ENCODE data around the gene CHD5. TPM values are rescaled to one million over a fixed set of nuclear protein-coding genes. Genes with fewer than 3 reads are reported as not detected.

Gene CHD5
- total RNA-seq, 6 experiments from 2014 or later, result not detected

DNA sequence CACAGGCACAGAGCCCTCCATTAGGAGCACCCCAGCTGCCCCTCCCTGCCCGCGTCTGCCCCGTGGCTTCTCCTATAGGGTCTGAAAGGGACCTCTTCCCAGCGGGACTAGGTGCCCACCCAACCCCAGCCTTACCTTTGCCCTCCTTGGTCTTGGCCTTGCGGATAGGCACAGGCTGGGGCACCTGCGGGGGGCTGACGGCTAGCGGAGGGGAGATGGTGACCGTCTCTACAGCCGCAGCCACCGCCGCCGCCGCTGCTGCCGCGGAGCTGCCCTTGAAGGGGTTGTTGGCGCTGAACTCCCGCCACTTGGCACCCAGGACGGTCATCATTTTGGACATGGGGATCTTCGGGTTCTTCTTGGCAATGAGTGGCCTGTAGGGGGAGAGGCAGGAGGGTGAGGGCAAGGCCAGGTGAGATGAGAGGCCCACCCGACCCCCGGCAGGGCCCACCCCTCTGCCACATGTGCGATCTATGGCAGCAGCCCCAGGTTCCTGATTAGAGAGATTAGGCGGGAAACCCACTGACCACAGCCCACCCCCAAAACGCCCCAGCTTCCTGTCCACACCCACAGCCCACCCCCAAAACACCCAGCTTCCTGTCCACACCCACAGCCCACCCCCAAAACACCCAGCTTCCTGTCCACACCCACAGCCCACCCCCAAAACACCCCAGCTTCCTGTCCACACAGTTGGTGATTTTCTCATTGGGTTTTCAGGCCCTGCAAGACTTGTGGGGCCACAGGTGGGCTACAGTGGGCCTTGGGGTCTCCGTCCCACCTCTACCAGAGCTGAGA is 25.4 kb downstream of the CHD5 start:
- Histone ChIP-seq H3K27me3 (no peaks in the 10 kb centered on the region), H3K36me3 (no peaks in the 10 kb centered on the region), H3K4me1 (no peaks in the 10 kb centered on the region), H3K27ac (no peak overlapping the region), H3K4me3 (no peak overlapping the region), H3K9me3 (no peaks in the 10 kb centered on the region)
- TF ChIP-seq POLR2A (IDR thresholded peaks at IDR 0.05), result no peak
- TF ChIP-seq, protein P1, sequence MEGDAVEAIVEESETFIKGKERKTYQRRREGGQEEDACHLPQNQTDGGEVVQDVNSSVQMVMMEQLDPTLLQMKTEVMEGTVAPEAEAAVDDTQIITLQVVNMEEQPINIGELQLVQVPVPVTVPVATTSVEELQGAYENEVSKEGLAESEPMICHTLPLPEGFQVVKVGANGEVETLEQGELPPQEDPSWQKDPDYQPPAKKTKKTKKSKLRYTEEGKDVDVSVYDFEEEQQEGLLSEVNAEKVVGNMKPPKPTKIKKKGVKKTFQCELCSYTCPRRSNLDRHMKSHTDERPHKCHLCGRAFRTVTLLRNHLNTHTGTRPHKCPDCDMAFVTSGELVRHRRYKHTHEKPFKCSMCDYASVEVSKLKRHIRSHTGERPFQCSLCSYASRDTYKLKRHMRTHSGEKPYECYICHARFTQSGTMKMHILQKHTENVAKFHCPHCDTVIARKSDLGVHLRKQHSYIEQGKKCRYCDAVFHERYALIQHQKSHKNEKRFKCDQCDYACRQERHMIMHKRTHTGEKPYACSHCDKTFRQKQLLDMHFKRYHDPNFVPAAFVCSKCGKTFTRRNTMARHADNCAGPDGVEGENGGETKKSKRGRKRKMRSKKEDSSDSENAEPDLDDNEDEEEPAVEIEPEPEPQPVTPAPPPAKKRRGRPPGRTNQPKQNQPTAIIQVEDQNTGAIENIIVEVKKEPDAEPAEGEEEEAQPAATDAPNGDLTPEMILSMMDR (IDR thresholded peaks at IDR 0.05), result no peak
- intact Hi-C loops (cut with DNase I), result no loop called here
- no peak for DNase-seq
- 53% methylated on average over 3 of the region's 26 CpGs for WGBS (ENCODE audit: insufficient coverage, low coverage, low lambda C conversion rate, missing lambda C conversion rate)
- ATAC-seq, result no peak

DNA sequence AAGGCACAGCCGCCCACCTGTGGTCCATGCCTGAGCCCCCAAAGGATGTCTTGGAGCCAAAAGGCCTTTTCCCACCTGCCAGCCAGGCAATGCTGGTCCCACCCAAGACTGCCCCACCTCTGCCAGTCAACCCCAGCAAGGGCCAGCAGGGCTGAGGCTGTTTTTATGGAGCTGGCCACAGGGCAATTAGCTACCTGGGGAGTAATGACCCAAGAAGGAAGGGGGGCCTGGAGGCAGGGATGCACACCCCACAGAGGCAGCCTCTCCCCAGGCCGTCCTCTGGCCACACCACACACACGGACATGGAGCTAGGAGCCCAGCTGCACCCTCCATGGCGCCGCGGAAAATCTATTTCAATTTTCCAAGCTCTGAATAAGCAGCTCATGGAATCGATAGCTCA is 27.2 kb downstream of the CHD5 start:
- no peak overlapping the region for H3K27ac ChIP-seq
- WGBS (ENCODE audit: insufficient coverage, low coverage, low lambda C conversion rate, missing lambda C conversion rate), result 59% methylated on average over 5 of the region's 7 CpGs
- no peak for TF ChIP-seq POLR2A (IDR thresholded peaks at IDR 0.05)
- TF ChIP-seq, protein P1 (IDR thresholded peaks at IDR 0.05), result no peak
- H3K27me3 ChIP-seq, result no peaks in the 10 kb centered on the region
- H3K36me3 ChIP-seq, result no peaks in the 10 kb centered on the region
- intact Hi-C loops (cut with DNase I), result no loop called here
- H3K4me1 ChIP-seq, result no peaks in the 10 kb centered on the region
- H3K4me3 ChIP-seq, result no peak overlapping the region
- DNase-seq, result no peak
- ATAC-seq, result no peak
- no peaks in the 10 kb centered on the region for H3K9me3 ChIP-seq

DNA sequence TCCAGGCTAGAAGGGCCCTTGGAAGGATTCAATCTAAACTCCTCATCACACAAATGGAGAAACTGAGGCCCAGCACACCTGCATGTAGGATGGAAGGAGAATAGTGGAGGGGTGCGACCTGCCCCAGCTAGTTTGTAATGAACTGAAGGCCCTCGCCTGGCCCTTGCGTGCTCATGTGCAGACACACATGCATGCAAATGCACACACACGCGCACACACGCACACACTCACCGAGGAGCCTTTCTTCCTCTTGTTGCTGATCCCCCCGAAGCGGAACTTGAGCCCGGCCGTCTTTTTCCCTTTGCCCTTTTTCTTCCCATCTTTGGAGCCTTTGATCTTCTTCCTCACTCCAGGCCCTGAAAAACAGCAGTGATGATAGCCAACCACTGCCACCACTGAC is 27.9 kb downstream of the CHD5 start:
- TF ChIP-seq, protein P1 (IDR thresholded peaks at IDR 0.05), result no peak
- TF ChIP-seq POLR2A (IDR thresholded peaks at IDR 0.05), result no peak
- Histone ChIP-seq H3K4me1 (no peaks in the 10 kb centered on the region), H3K9me3 (no peaks in the 10 kb centered on the region), H3K27ac (no peak overlapping the region), H3K27me3 (no peaks in the 10 kb centered on the region), H3K36me3 (no peaks in the 10 kb centered on the region), H3K4me3 (no peak overlapping the region)
- no peak for ATAC-seq
- WGBS (ENCODE audit: insufficient coverage, low coverage, low lambda C conversion rate, missing lambda C conversion rate), result 64% methylated on average over 4 of the region's 11 CpGs
- no peak for DNase-seq
- intact Hi-C loops (cut with DNase I), result no loop called here

GRCh38 chr1:6151291-6151822 is 28.8 kb downstream of the CHD5 start:
- no peaks in the 10 kb centered on the region for H3K9me3 ChIP-seq
- 73% methylated on average over 2 of the region's 9 CpGs for WGBS (ENCODE audit: insufficient coverage, low coverage, low lambda C conversion rate, missing lambda C conversion rate)

More at GRCh38 chr1:6151291-6151822, 28.8 kb downstream of the CHD5 start:
- H3K4me3 ChIP-seq, result no peak overlapping the region
- DNase-seq (no peak), ATAC-seq (no peak)
- no peak overlapping the region for H3K27ac ChIP-seq
- H3K4me1 ChIP-seq, result no peaks in the 10 kb centered on the region
- H3K36me3 ChIP-seq, result no peaks in the 10 kb centered on the region
- intact Hi-C loops (cut with DNase I), result no loop called here
- H3K27me3 ChIP-seq, result no peaks in the 10 kb centered on the region
- TF ChIP-seq POLR2A (IDR thresholded peaks at IDR 0.05), result no peak
- TF ChIP-seq, protein P1 (IDR thresholded peaks at IDR 0.05), result no peak
